Mesenteric fat pad (tissue), 1 donor: Measurements from ENCODE around the gene CPSF4. TPM values are rescaled to one million over a fixed set of nuclear protein-coding genes. Genes with fewer than 3 reads are reported as not detected.
A peak's percentile ranks its signal among the peaks of the same experiment; 100 is the strongest.
"Not testable (repeated sequence)": the region's sequence is repeated elsewhere in the genome, so short reads cannot be mapped to it uniquely, and the experiment has no call there.

Source experiments
- DNase-seq: peaks from one replicate; pipeline ENCODE4 v3.0.0-alpha.2; 2020; ENCODE audit warnings: low spot score
- total RNA-seq: library from RNA; stranded (reverse); fragmentation: NEBNext Ultra II Directional; extraction: Animal tissue kit (Norgen Biotek cat#: 25700); gene quantifications from one replicate; pipeline ENCODE4 v1.2.1, GENCODE V29; 2021
- donor health status: DM: yes; HTN: yes; CAD: no.

Gene CPSF4
- total RNA-seq, 1 donor from 2014 or later = 54.7 TPM

- DNase-seq = no peak
Measured at GRCh38 chr7:99478464-99479440, 40.0 kb downstream of the CPSF4 start.

DNA sequence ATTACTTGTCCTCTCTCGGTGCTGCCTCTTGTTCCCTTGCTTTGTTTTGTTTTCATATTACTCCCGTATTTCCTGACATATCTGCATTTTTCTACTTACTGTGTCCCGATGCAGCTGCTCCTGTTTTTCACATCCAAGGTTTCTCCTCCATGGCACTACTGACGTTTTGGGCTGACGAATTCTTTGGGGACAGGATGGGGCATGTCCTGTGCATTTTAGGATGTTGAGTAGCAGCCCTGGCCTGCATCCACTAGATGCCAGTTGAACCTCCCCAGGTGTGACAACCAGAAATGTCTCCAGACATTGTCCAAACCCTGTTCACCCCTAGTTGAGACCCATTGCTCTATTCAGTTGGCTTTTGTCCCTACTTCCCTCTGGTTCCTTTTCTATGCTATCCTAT, 46.4 kb downstream of the CPSF4 start:
- DNase-seq = no peak

DNA sequence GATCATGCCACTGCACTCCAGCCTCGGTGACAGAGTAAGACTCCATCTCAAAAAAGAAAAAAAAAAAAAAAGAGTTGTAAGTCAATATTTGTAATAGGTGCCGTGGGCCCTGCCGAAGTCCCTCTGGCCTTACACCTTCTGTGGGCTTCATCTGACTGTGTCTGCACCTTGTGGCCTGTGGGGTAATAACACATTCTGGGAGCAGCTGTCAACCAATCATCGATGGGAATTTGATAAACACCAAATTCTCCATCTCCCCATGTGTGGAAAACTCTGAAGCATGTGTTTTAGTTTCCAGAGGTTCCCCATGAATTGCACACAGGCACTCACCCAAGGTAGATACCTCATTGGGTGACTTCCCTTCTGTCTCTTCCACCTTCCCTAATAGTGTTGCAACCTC, 50.5 kb downstream of the CPSF4 start:
- DNase-seq = no peak

DNA sequence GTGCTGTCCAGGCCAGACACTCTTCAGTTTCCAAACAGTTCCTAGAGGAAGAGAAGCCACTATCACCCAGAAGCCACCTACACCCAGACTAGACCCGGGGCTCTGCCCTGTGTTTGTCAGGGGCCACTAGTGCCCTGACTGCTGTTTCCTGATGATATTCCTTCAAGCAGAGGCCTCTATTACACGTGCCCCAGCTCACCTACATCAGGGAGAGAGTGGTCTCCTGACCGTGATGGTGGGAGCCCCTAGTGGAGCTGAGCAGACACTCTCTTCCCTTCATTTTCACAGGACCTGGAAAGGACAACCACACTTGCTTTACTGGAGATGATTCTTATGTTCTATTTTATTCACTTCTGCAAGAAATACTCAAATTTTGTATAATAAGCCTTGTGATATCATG, 52.1 kb downstream of the CPSF4 start:
- DNase-seq = no peak

GRCh38 chr7:99493823-99494222, 55.1 kb downstream of the CPSF4 start:
- DNase-seq = no peak

DNA sequence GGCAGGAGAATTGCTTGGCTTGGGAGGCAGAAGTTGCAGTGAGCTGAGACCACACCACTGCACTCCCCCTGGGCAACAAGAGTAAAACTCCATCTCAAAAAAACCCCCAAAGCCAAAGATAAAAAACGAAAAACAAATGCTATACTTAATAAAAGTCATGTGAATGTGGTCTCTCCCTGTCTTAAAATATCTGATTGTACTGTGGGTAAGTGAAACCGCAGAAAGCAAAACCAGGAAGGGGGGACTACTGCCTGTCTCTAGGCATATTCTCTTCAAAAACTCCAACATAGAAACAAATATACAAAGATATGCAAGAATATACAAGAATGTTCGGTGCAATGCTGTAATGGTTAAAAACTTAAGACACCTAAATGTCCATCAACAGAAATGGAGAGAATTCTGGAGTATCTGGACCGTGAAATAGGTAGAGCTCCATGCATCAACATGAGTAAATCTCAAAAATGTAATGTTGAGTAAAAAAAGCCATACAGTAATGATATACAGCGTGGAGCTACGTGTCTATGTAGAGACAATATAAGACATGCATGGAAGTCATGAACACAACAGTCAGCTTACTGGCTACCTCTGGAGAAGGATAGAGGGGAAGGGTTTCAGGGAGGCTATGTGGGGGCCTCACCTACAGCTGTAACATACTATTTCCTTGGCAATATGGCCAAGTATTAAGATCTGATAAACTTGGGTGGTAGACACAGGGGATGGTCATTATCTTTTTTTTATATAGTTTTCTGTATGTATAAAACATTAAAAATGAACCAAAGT, 59.2 kb downstream of the CPSF4 start:
- no peak for DNase-seq

DNA sequence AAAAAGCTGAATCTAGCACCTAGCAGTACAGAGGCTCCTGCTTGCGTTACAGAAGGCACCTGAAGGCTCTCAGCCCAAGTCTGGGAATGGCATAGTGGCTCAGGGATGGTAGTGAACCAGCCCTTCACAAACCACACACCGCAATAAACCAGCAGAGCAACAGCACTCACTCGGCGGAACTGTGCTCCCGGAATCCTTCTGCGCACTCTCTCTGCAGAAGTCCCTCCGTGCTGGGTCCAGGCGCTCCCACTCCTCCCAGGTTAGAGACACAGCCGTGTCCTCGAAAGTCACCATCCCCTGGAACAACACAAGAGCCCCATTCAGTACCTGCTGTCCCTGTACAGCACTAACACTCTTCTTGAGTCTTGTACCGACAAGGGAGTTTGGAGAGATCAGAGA, 59.8 kb downstream of the CPSF4 start:
- DNase-seq = no peak

- no peak for DNase-seq
Measured at GRCh38 chr7:99499371-99499720, 60.6 kb downstream of the CPSF4 start.

GRCh38 chr7:99499721-99500636, 61.2 kb downstream of the CPSF4 start, which contains the start of gene ZNF394:
TSS of gene ZNF394 (minus strand) at chr7:99500281. CDS start at chr7:99500093, 188 bp downstream.
- peak; percentile 96 for DNase-seq

DNA sequence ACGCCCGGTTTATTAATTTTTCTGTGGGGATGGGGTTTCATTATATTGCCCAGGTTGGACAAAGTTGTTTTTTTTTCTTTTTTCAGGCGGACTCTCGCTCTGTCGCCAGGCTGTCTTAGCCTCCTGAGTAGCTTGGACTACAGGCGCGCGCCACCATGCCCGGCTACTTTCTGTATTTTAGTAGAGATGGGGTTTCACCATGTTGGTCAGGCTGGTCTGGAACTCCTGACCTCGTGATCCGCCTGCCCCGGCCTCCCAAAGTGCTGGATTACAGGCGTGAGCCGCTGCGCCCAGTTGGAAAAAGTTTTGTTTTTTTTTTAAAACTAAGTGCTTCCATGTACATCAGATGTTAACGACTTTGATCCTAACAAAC, 61.9 kb downstream of the CPSF4 start:
- no peak for DNase-seq

- DNase-seq = not testable (repeated sequence)
Measured at GRCh38 chr7:99501236-99501635, 62.5 kb downstream of the CPSF4 start.

GRCh38 chr7:99504281-99504602, 65.5 kb downstream of the CPSF4 start:
- no peak for DNase-seq

DNA sequence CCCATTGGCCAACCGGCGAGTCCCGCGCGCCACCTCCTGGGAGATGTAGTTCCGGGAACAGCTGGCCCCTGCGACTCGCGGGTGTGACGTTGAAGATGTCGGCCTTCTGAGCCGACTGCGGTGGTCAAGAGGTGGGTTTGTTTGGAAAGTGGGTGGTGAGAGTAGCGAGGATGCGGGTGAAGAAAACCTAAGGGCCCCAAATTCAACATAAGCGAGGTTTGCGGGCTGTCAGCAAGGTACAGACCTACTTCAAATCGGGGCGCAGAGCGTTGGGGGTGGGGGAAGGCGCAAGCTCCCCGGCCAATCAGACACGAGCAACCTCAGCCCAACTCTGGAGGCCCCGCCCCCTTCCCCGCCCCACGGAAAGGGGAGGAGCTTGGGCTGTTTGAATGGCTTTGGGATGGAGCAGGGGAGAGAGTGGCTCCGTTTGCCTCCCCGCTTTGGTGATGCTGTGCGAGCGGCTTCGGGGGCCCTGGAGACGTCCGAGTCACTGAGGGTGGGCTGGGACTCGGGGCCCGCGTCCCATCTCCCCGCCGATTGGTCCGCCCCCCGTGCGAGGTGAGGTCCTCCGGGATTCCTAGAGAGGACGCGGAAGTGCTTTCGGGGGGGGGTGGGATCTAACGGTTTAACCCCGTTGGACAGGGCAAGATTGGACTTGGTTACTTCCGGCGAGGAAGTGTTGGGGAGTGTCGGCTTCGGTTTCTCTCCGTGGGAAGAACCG, 66.0 kb downstream of the CPSF4 start, which contains the start of gene ZKSCAN5:
ZKSCAN5 (plus strand) TSS at position 60 of the 721 bp plus-strand sequence. CDS start 1,383 bp downstream, outside the sequence.
- DNase-seq = peak; percentile 100

- no peak for DNase-seq
Measured at GRCh38 chr7:99505324-99505662, 66.5 kb downstream of the CPSF4 start.

Other genes with a start within 250 kb of the CPSF4 start
- gene KPNA7, start 230.8 kb upstream of the CPSF4 start, total RNA-seq = not detected
- gene MYH16, start 166.1 kb upstream of the CPSF4 start, total RNA-seq = not detected
- gene ARPC1A, start 113.0 kb upstream of the CPSF4 start, total RNA-seq = 109 TPM
- gene ARPC1B, start 64.2 kb upstream of the CPSF4 start, total RNA-seq = 159 TPM
- gene PDAP1, start 30.3 kb upstream of the CPSF4 start, total RNA-seq = 88.8 TPM
- gene BUD31, start 30.0 kb upstream of the CPSF4 start, total RNA-seq = 68.2 TPM
- 11.7 TPM for gene PTCD1, start 145 bp upstream of the CPSF4 start, total RNA-seq
- 256 TPM for gene ATP5MF, start 27.2 kb downstream of the CPSF4 start, total RNA-seq
- gene ZNF789, start 33.9 kb downstream of the CPSF4 start, total RNA-seq = 7.8 TPM
- gene ZNF394, start 61.3 kb downstream of the CPSF4 start, total RNA-seq = 24.4 TPM
- gene ZKSCAN5, start 65.7 kb downstream of the CPSF4 start, total RNA-seq = 5.7 TPM
- 2.5 TPM for gene FAM200A, start 113.2 kb downstream of the CPSF4 start, total RNA-seq
- 78.2 TPM for gene ZNF655, start 119.7 kb downstream of the CPSF4 start, total RNA-seq
- gene TMEM225B, start 159.3 kb downstream of the CPSF4 start, total RNA-seq = 0.55 TPM
- gene ZSCAN25, start 178.0 kb downstream of the CPSF4 start, total RNA-seq = 10.9 TPM
- gene CYP3A5, start 241.1 kb downstream of the CPSF4 start, total RNA-seq = 96.8 TPM